Fibroblast of skin of back (primary cell): ENCODE data around the gene KRTAP25-1. TPM values are rescaled to one million over a fixed set of nuclear protein-coding genes. Genes with fewer than 3 reads are reported as not detected.

Experiments used
- DNase-seq: peaks from one replicate; pipeline ENCODE4 v3.0.0-alpha.2; 2013
- polyA plus RNA-seq, 2 experiments: library from polyadenylated mRNA; unstranded; fragments of 120-200 nt; gene quantifications; one replicate each; pipeline ENCODE4 v1.2.1, GENCODE V29; 2013; ENCODE audit not compliant: insufficient read length in 2 of 2

KRTAP25-1 gene
- polyA plus RNA-seq (2013, experiment 1 of 2; ENCODE audit: insufficient read length), result not detected
- not detected for polyA plus RNA-seq (2013, experiment 2 of 2; ENCODE audit: insufficient read length)

GRCh38 chr21:30289215-30289614 lies at the start of gene KRTAP25-1:
KRTAP25-1 (minus strand) TSS chr21:30289514; CDS start chr21:30289490, 24 bp downstream.
- no peak for DNase-seq

- no peak for DNase-seq
These were observed 49.4 kb upstream of the KRTAP25-1 start for GRCh38 chr21:30338717-30339116.

- no peak for DNase-seq
These were observed 48.5 kb upstream of the KRTAP25-1 start for GRCh38 chr21:30337772-30338171.

- no peak for DNase-seq
These were observed 48.0 kb upstream of the KRTAP25-1 start, which contains the start of gene KRTAP27-1 for GRCh38 chr21:30337276-30337744. KRTAP27-1 (minus strand) TSS chr21:30337694; CDS start chr21:30337668, 26 bp downstream.

GRCh38 chr21:30336596-30336995 lies 47.3 kb upstream of the KRTAP25-1 start:
- DNase-seq, result peak; percentile 88

- peak; percentile 70 for DNase-seq
These were observed 44.4 kb upstream of the KRTAP25-1 start for GRCh38 chr21:30333736-30334135.

GRCh38 chr21:30332681-30333080 lies 43.4 kb upstream of the KRTAP25-1 start:
- peak; percentile 86 for DNase-seq

- peak; percentile 69 for DNase-seq
These were observed 40.0 kb upstream of the KRTAP25-1 start for GRCh38 chr21:30329203-30329875.

- no peak for DNase-seq
These were observed 37.1 kb upstream of the KRTAP25-1 start for GRCh38 chr21:30326390-30326789.

- no peak for DNase-seq
These were observed 30.9 kb upstream of the KRTAP25-1 start, which contains the start of gene KRTAP26-1 for GRCh38 chr21:30320215-30320614. KRTAP26-1 (minus strand) TSS chr21:30320315; CDS start chr21:30320035, 280 bp downstream.

- no peak for DNase-seq
These were observed 26.4 kb upstream of the KRTAP25-1 start for GRCh38 chr21:30315701-30316100.

GRCh38 chr21:30306884-30307283 lies 17.6 kb upstream of the KRTAP25-1 start:
- no peak for DNase-seq

GRCh38 chr21:30305136-30305535 lies 15.8 kb upstream of the KRTAP25-1 start:
- no peak for DNase-seq

GRCh38 chr21:30282850-30283249 lies 6.5 kb downstream of the KRTAP25-1 start, which contains the start of gene KRTAP24-1:
KRTAP24-1 (minus strand) TSS chr21:30282950; CDS start chr21:30282932, 18 bp downstream.
- no peak for DNase-seq

- no peak for DNase-seq
These were observed 17.7 kb downstream of the KRTAP25-1 start for GRCh38 chr21:30271611-30272010.

- peak; percentile 17 for DNase-seq
These were observed 18.2 kb downstream of the KRTAP25-1 start for GRCh38 chr21:30271156-30271555.

GRCh38 chr21:30269803-30270530 lies 19.3 kb downstream of the KRTAP25-1 start:
- DNase-seq, result no peak

GRCh38 chr21:30268608-30269197 lies 20.6 kb downstream of the KRTAP25-1 start:
- DNase-seq, result peak; percentile 7

- DNase-seq, result peak; percentile 36
These were observed 31.5 kb downstream of the KRTAP25-1 start for GRCh38 chr21:30257773-30258172.

GRCh38 chr21:30256100-30256499 lies 33.2 kb downstream of the KRTAP25-1 start:
- peak; percentile 4 for DNase-seq

- DNase-seq, result no peak
These were observed 33.6 kb downstream of the KRTAP25-1 start for GRCh38 chr21:30255679-30256078.

GRCh38 chr21:30251781-30252180 lies 37.5 kb downstream of the KRTAP25-1 start:
- DNase-seq, result peak; percentile 13

- DNase-seq, result no peak
These were observed 39.4 kb downstream of the KRTAP25-1 start for GRCh38 chr21:30249936-30250335.
